Measurements from ENCODE around the gene CBFA2T3. TPM values are rescaled to one million over a fixed set of nuclear protein-coding genes. Genes with fewer than 3 reads are reported as not detected.

The CBFA2T3 gene
- total and polyA plus RNA-seq, 2 of the 8 experiments (the other 6 are each of a cell fraction or from before 2014, with no cell fraction given): 0.51 to 1.3 TPM

- TF ChIP-seq CHD7 (IDR thresholded peaks at IDR 0.05; ENCODE audit: insufficient replicate concordance, low read length) (no peak), ASH2L (IDR thresholded peaks at IDR 0.05; ENCODE audit: low read length) (no peak), NANOG (IDR thresholded peaks at IDR 0.05; ENCODE audit: insufficient read depth, low read depth, low read length, poor library complexity, severe bottlenecking) (no peak), TAF1 (IDR thresholded peaks at IDR 0.05; ENCODE audit: low read depth, low read length) (no peak), YY1 (IDR thresholded peaks at IDR 0.05; ENCODE audit: low read depth, low read length) (no peak), POLR2AphosphoS5 (IDR thresholded peaks at IDR 0.05; ENCODE audit: low read depth, low read length) (no peak), RFX5 (IDR thresholded peaks at IDR 0.05; ENCODE audit: borderline replicate concordance, low read depth, low read length) (no peak), HDAC6 (IDR thresholded peaks at IDR 0.05; ENCODE audit: low read depth, low read length) (no peak), CTBP2 (IDR thresholded peaks at IDR 0.05; ENCODE audit: borderline replicate concordance, insufficient read depth, insufficient read length, low read length) (no peak)
- TF ChIP-seq, protein P1, sequence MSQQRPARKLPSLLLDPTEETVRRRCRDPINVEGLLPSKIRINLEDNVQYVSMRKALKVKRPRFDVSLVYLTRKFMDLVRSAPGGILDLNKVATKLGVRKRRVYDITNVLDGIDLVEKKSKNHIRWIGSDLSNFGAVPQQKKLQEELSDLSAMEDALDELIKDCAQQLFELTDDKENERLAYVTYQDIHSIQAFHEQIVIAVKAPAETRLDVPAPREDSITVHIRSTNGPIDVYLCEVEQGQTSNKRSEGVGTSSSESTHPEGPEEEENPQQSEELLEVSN (IDR thresholded peaks at IDR 0.05): no peak
Observed at GRCh38 chr16:88962478-88963152, 14.4 kb downstream of the CBFA2T3 start (continued).
